ENCODE results near the gene NUP214. TPM values are rescaled to one million over a fixed set of nuclear protein-coding genes. Genes with fewer than 3 reads are reported as not detected.

Gene NUP214
- total RNA-seq, 1 donor, result 16.4 TPM

DNA sequence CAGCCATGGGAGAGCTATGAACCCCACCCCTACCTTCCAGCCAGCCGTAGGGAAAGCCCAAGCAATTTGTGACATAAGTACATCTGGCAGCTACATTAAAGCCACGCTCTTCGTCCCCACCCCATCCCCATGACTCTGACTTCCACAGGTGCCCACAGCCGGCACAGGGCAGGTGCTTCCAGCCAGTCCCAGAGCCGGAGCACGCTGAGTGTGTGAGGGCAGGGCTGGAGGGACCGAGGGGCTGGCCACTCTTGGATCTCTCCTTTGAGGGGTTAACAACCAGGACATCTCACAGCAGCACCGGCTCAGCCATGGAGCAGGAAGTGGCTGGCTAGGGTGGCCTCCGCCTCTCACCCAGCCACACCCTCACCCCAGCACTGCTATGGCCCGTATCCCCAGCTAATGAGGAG is 153.3 kb downstream of the NUP214 start:
- TF ChIP-seq CTCF (IDR thresholded peaks at IDR 0.05; ENCODE audit: insufficient read depth, low read depth, low read length), result no peak
- no peak for DNase-seq (ENCODE audit: low read depth)
- H3K4me3 ChIP-seq (ENCODE audit: low read depth, low read length), result no peak overlapping the region

GRCh38 chr9:131279196-131279862 is 153.9 kb downstream of the NUP214 start:
- DNase-seq (ENCODE audit: low read depth), result no peak
- no peak for TF ChIP-seq CTCF (IDR thresholded peaks at IDR 0.05; ENCODE audit: insufficient read depth, low read depth, low read length)
- H3K4me3 ChIP-seq (ENCODE audit: low read depth, low read length), result no peak overlapping the region

DNA sequence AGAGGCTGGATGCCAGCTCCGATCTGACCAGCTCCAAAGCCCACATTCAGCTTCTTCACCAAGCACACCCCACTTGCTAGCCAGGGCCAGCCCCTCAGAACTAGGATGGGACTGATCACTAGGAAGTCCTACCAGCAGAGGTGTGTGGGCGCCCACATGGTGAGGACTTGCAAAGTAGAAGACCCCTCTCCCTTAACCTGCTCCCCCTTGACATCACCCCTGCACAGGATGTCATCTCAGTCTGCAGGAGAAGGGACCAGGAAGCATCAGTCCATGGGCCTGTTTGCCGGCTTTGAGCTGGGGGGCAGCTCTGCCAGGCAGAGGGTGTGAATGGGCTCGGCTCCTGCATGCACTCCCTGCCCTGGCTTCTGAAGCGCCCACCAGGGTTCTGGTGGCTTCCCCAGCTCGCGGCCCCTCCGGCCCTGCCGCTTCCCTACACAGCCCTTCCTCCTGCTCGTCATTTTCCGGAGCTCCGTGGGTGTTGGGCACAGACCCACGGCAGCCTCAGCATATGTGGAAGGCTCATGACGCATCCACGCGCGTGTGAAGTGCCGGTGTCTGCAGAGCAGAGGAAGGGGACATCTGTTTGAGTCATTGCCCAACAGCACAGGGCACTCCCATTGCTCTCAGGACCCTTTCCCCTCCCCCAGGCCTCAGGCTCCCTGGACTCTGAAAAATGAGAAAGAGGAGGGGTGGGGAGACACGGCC is 154.6 kb downstream of the NUP214 start:
- H3K4me3 ChIP-seq (ENCODE audit: low read depth, low read length), result no peak overlapping the region
- no peak for DNase-seq (ENCODE audit: low read depth)
- no peak for TF ChIP-seq CTCF (IDR thresholded peaks at IDR 0.05; ENCODE audit: insufficient read depth, low read depth, low read length)

- no peak overlapping the region for H3K4me3 ChIP-seq (ENCODE audit: low read depth, low read length)
- no peak for TF ChIP-seq CTCF (IDR thresholded peaks at IDR 0.05; ENCODE audit: insufficient read depth, low read depth, low read length)
- no peak for DNase-seq (ENCODE audit: low read depth)
Observed at GRCh38 chr9:131280660-131281059, 155.3 kb downstream of the NUP214 start.

DNA sequence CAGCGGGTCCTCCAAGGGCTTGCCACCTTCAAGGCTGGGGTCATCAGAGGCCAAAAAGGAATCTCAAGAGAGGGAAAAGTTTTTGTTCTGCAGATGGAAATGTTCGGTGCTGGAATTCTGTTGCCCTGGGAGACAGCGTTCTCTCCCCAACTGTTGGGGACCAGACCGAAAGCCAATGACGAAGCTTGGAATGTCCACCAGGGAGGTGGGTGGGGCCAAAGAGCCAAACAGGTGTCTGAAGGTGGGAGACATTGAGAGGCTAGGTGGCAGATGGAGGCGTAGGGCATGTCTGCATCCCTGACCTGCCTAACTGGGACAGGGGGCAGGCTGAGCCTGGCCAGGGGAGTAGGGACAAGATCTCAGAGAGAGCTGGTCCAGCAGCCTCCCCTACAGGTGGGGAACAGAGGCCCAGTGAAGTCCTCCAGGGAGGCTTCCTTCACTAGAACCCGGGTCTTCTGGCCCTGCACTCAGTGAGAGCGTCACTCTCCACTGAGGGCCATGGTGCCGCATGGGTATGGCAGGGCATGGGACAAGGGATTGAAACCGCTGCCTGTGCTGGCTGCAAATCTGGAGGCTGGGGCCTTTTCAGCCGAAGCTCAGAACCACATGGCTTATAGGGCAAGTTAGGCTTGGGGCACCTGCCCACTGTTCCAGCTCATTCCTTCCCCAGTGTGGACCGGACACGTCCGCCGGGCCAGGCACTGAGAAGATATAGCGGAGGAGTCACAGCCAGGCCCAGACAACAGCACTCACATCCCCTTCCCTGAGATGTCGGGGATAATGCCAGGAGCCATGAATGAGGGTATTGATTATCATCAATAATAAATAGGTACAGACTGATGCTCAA is 156.0 kb downstream of the NUP214 start:
- no peak for TF ChIP-seq CTCF (IDR thresholded peaks at IDR 0.05; ENCODE audit: insufficient read depth, low read depth, low read length)
- no peak overlapping the region for H3K4me3 ChIP-seq (ENCODE audit: low read depth, low read length)
- no peak for DNase-seq (ENCODE audit: low read depth)

- no peak for DNase-seq (ENCODE audit: low read depth)
- no peak for TF ChIP-seq CTCF (IDR thresholded peaks at IDR 0.05; ENCODE audit: insufficient read depth, low read depth, low read length)
- H3K4me3 ChIP-seq (ENCODE audit: low read depth, low read length), result no peak overlapping the region
Observed at GRCh38 chr9:131282175-131282574, 156.8 kb downstream of the NUP214 start.
